ENCODE data around the gene PLXNA2.

The PLXNA2 gene

DNA sequence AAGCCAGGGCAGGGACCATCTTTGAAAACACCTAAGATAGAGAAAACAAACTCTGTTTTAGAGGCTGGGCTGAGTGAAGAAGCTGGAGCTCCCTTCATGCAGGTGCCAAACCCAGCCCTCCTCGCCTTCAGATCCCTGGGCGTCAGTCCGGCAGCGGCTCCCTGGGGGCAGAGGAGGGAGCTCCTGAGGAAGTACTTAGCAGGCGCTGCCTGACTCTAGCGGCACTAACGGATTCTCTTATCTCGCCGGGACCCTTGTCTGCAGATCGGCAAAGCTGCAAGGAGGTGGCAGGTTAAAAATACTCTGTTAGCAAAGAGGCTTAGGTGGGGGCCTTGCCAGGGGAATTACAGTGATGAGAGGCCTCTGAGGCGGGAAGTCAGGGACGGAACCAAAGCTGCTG, 79.6 kb downstream of the PLXNA2 start:
- Histone ChIP-seq H3K79me2 (ENCODE audit: low read length) (no peaks in the 10 kb centered on the region), H3K27me3 (ENCODE audit: low read depth, low read length) (no peaks in the 10 kb centered on the region), H3K4me2 (ENCODE audit: low read length) (no peak overlapping the region), H2AFZ (ENCODE audit: low read depth, low read length) (no peak overlapping the region), H3K27ac (ENCODE audit: low read length) (no peak overlapping the region), H3K4me3 (ENCODE audit: low read length) (no peak overlapping the region), H4K20me1 (ENCODE audit: insufficient read depth, low read length) (no peaks in the 10 kb centered on the region), H3K36me3 (replicated peaks; ENCODE audit: low read depth, low read length) (no peaks in the 10 kb centered on the region), H3K9ac (ENCODE audit: low read length) (no peak overlapping the region), H3K4me1 (ENCODE audit: low read length) (peaks cover 33% of the 10 kb centered on the region), H3K9me3 (ENCODE audit: insufficient read depth, low read length) (no peaks in the 10 kb centered on the region)
- TF ChIP-seq CTCF (IDR thresholded peaks at IDR 0.05; ENCODE audit: low read depth, low read length), result no peak
- TF ChIP-seq EZH2phosphoT487 (IDR thresholded peaks at IDR 0.05; ENCODE audit: low read depth), result no peak

- Histone ChIP-seq H4K20me1 (ENCODE audit: insufficient read depth, low read length) (no peaks in the 10 kb centered on the region), H3K9me3 (ENCODE audit: insufficient read depth, low read length) (no peaks in the 10 kb centered on the region), H3K27ac (ENCODE audit: low read length) (no peak overlapping the region), H3K4me2 (ENCODE audit: low read length) (no peak overlapping the region), H2AFZ (ENCODE audit: low read depth, low read length) (no peak overlapping the region), H3K4me3 (ENCODE audit: low read length) (no peak overlapping the region), H3K27me3 (ENCODE audit: low read depth, low read length) (no peaks in the 10 kb centered on the region), H3K4me1 (ENCODE audit: low read length) (peaks cover 43% of the 10 kb centered on the region), H3K9ac (ENCODE audit: low read length) (no peak overlapping the region), H3K36me3 (replicated peaks; ENCODE audit: low read depth, low read length) (no peaks in the 10 kb centered on the region), H3K79me2 (ENCODE audit: low read length) (no peaks in the 10 kb centered on the region)
- TF ChIP-seq CTCF (IDR thresholded peaks at IDR 0.05; ENCODE audit: low read depth, low read length), result no peak
- no peak for TF ChIP-seq EZH2phosphoT487 (IDR thresholded peaks at IDR 0.05; ENCODE audit: low read depth)
These were observed 80.6 kb downstream of the PLXNA2 start for GRCh38 chr1:208163539-208163938.

DNA sequence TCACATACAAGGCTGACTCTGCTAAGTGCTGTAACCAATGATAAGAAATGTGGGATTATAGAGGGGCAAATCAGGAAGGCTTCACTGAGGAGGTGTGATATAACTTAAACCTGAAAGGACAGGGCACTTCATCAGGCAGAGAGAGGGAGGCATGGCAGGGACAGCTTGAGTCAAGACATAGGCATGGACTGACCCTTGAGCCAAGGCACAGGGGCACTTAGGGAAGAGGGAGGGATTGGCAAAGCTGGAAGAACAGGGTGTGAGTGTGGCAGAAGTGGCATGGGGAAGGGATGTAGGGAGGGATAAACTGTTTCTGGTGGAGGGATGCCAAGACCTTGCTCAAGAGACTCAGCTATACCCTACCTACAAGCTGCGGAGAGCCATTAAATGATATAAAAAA, 81.3 kb downstream of the PLXNA2 start:
- Histone ChIP-seq H3K4me2 (ENCODE audit: low read length) (no peak overlapping the region), H2AFZ (ENCODE audit: low read depth, low read length) (no peak overlapping the region), H3K9me3 (ENCODE audit: insufficient read depth, low read length) (no peaks in the 10 kb centered on the region), H3K4me3 (ENCODE audit: low read length) (no peak overlapping the region), H3K9ac (ENCODE audit: low read length) (no peak overlapping the region), H3K36me3 (replicated peaks; ENCODE audit: low read depth, low read length) (no peaks in the 10 kb centered on the region), H3K27me3 (ENCODE audit: low read depth, low read length) (no peaks in the 10 kb centered on the region), H3K79me2 (ENCODE audit: low read length) (no peaks in the 10 kb centered on the region), H4K20me1 (ENCODE audit: insufficient read depth, low read length) (no peaks in the 10 kb centered on the region), H3K27ac (ENCODE audit: low read length) (no peak overlapping the region), H3K4me1 (ENCODE audit: low read length) (peaks cover 48% of the 10 kb centered on the region)
- TF ChIP-seq EZH2phosphoT487 (IDR thresholded peaks at IDR 0.05; ENCODE audit: low read depth) (no peak), CTCF (IDR thresholded peaks at IDR 0.05; ENCODE audit: low read depth, low read length) (no peak)

DNA sequence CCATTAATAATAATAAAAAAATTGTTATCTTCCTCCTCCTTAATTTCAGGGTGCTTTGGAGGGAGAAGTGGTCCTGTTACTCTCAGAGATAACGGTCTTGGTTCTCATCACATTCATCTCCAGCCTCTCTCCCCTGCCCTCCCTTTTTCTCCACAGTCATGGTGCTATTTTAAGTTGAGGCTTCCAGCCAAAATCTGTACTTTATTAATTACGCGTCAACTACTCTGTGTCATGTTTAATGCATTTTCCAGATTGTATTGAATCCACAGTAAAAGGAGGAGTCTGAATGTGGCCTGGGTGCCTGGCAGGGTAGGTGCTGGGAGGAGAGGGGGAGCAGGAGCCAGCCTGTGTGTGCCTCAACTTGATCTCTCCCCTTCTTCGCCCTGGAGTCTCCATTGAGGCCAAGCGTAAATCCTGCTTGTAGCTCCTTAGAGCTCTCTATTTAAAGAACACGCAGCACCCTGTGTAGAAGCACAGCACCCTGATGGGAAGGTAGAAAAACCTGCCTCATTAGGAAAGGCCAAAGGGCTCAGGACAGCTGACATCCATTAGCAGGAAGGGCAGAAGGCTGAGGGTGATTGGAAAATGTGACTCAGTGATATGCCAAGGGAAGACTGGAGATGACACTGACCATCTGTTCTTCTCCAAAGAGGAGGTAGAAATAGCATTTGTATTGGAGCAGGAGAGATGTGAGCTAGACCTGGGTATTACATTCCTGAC, 82.4 kb downstream of the PLXNA2 start:
- Histone ChIP-seq H3K9me3 (ENCODE audit: insufficient read depth, low read length) (no peaks in the 10 kb centered on the region), H3K79me2 (ENCODE audit: low read length) (no peaks in the 10 kb centered on the region), H3K27ac (ENCODE audit: low read length) (no peak overlapping the region), H2AFZ (ENCODE audit: low read depth, low read length) (no peak overlapping the region), H3K9ac (ENCODE audit: low read length) (no peak overlapping the region), H4K20me1 (ENCODE audit: insufficient read depth, low read length) (no peaks in the 10 kb centered on the region), H3K36me3 (replicated peaks; ENCODE audit: low read depth, low read length) (no peaks in the 10 kb centered on the region), H3K4me3 (ENCODE audit: low read length) (no peak overlapping the region), H3K27me3 (ENCODE audit: low read depth, low read length) (no peaks in the 10 kb centered on the region), H3K4me1 (ENCODE audit: low read length) (peaks cover 50% of the 10 kb centered on the region), H3K4me2 (ENCODE audit: low read length) (no peak overlapping the region)
- TF ChIP-seq CTCF (IDR thresholded peaks at IDR 0.05; ENCODE audit: low read depth, low read length) (no peak), EZH2phosphoT487 (IDR thresholded peaks at IDR 0.05; ENCODE audit: low read depth) (no peak)
